Activated CD4-positive, CD25-positive, alpha-beta regulatory T cell treated with anti-CD3 and anti-CD28 coated beads, Interleukin-2, amount 50 U/mL, for 24 hours (primary cell): ENCODE measurements around the gene PLCB1.
"Not testable (repeated sequence)": the region's sequence is repeated elsewhere in the genome, so short reads cannot be mapped to it uniquely, and the experiment has no call there.

ENCODE experiments used
- ATAC-seq, 2 donors: fragments of 150-1000 bp; cut with Tn5 transposase; one replicate each; pipeline ENCODE4 v1.10.0; 2021; ENCODE audit warnings: mild to moderate bottlenecking in 1 of 2, moderate library complexity in 1 of 2

Gene PLCB1

DNA sequence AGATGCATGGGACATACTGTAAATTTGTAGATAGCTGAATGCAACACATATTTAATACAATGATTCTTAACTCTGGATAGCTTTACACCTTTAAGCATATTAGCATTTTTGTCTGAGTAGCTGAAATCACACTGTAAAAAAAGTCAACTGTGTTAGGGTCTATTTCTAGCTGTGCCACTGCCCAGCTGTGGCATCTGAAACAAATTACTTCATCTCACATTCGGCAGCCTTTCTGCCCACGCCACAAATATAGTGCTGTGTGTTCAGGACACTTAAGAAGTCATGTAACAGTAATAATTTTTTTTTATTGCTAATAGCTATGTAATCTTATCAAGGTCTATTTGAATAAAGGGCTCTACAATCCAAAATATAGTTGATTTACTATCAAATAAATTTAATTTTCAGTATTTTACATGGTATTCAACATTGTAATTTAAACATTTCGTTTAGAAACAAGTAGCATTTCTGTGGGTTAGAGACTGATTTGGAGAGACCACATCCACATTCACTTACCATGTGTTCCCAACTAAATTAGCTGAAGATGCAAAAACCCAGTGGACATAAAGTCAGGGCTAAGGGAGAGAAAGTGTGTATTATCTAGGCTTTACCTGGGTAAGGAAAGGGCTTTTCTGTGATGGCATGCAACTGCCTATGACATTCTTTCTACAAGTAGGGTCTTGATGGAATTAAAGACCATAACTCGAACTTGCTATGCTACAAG is 276.7 kb downstream of the PLCB1 start:
- ATAC-seq, result no peak

DNA sequence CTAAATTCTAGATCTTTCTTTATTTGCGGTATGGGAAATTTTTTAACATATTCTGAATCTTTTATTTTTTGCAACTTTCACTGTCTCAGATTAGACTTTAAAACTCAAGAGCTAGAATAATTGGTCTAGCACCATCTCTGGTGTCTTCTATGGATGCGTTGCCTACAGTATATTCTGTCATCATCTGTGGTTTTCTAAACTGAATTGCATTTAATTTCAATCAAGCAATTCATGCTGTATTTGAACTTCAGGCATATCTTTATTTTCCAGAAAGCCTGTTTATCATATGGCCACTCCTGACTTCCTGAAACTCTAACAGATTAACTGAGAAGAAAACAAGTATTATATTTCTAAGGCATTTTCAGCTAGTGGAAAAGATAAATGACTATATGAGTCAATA is 281.6 kb downstream of the PLCB1 start:
- no peak for ATAC-seq

DNA sequence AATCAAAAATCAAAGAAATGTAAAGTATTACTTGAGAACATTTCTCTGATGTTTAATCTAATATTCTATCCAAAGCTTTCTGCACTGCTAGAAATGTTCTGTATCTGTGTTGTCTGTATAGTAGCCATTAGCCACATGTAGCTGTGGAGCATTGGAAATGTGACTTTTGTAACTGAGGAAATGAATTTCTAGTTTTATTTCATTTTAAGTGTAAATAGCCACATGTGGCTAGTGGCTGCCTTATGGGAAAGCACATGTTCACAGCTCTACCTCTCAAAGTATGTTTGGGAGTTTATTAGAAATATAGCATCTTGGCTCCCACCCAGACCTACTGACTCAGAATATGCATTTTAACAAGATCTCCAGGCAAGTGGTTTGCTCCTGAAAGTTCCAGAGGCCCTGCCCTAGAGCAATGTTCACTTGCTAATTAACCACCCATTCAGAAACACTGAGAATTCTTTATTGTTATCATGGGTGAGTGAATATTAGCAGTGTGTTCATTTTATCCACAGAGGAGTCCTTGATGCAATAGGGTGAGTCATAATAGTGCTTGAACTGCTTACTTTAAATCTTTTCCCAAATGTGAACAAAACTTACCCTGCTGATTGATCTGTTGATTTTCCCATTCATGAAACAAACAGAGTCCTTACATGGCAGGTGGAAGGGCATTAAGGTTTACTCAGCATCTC is 282.7 kb downstream of the PLCB1 start:
- no peak for ATAC-seq

DNA sequence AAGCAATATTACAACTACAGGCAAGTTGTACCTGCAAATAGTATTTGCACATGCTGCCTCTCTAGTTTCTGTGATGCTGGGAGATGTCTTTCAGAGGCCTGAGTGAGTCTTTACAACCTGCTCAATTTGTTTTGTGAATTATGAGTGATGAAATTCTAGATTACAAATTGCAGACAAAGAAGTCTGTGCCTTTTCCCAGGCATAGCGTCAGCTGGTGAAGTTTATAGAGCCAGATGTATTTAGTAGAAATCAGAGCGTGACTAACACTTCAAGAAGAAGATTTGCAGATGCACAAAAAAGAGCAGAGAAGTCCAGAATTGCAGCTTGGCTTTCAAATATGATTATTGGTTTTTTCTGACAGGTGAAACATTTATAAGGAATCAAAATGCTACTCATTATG is 289.9 kb downstream of the PLCB1 start:
- no peak for ATAC-seq

DNA sequence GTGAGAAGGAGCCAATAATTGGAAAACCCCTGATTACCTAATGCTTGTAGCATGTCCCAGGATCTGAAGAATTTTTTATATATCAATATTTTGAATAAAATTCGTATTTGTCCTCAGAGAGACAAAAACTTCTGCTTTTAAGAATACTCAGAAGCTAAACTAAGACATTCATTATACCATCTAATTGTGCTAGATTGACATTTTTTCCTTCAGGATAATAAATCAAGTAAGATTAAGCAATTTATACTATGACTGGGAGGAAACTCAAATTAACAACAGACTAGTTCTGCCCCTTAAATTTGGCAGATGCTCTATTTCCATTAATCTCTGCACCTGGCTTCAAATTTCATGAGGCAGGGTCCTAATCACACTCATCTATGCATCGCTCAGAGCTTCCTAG is 291.4 kb downstream of the PLCB1 start:
- no peak for ATAC-seq

DNA sequence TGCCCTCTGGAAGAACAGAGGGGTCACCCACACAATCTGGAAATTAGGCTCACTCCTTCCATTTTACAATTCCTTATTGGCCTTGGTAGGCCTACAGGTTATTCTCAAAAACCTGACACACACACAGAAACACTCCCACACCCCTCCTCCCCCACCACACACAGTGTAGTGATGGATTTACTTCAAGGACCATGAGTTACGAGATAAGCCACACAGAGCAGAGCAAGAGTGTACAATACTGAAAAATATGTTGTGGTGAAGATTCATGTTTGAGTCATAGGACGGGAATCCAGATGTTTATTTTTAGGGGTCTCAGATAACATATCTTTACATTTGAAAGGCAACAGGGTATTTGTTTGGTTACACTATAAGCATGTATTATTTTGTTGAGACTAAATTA is 291.9 kb downstream of the PLCB1 start:
- ATAC-seq, result no peak

DNA sequence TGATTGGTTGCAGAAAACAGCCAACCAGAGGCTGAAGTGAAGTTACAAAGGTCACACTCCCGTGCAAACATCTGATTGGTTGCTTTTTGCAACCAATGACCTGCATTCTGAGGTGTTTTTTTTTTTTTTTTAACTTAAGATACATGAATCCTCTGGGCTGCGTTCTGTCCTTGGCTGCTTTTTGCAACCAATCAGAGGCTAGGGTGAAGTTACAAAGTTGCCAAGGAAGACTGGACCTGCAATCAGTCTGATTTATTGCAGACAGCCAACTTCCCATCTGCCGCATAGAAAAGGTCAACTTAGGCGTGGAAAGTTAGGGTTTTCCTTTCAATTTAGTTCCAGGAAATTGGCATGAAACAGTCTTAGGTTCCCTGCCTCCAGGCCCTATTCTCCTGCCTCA is 292.9 kb downstream of the PLCB1 start:
- ATAC-seq, result no peak

DNA sequence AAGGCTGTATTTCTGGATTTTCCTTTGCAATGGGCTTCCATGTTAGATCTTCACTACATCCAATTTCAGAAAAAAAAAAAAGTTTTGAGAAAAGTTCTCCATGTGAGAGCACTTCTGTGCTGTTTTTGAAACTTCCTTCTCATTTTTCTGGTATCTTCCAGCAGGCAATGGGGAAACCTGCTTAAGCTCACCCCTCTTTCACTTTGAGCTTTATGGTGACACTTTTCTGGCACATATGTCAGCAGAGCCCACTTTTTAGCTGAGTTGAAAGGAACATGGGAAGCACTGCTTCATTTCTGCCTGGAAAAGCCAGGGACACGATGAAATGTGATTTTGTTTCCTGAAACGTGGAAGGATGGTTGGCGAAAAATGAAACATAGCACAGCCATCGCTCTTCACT is 293.7 kb downstream of the PLCB1 start:
- ATAC-seq, result no peak

DNA sequence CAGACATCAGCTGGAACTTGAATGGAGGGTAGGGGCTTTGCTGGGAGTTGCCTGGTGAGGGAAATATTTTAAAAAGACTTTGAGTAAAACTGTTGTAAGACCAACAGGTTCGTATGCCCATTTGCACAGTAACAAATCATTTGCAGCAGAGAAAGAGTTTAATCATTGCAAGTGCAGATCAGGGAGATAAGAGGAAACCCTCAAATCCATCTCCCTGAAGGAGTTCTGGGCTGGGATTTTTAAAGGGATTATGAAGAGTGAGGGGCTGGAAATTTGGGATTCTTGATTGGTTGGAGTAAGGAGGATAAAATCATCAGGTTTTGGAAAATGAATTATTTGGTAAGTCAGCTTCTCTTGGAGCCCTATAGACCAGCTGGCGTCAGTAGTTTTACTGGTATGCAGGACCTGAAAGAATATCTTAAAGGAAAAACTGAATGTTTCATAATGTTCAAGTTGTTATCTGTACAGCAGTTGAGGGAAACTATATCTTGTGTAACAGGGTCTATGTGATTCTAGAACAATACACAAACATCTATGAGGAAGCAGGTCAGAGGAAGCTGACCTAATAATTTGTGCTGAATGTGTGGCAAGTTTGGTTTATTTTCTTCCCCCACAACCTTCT is 295.5 kb downstream of the PLCB1 start:
- no peak for ATAC-seq

DNA sequence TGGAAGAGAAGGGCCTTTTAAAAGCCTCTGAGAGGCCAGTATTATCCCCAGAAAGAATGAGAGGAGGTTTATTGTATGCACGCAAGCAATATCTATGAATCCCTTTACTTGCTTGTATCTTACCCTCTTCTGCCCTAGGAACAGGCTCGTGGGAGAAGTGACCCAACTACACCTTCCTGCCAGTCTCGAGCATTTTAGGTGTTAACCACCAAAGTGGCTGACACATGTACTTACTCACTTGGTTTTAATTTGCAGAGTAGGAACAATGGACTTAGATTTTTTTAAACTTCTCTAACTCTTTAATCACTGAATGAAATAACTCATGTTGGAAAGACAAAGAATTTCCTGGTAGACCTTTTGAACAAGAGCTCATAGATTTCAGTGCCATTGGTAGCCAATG is 296.9 kb downstream of the PLCB1 start:
- ATAC-seq, result no peak

DNA sequence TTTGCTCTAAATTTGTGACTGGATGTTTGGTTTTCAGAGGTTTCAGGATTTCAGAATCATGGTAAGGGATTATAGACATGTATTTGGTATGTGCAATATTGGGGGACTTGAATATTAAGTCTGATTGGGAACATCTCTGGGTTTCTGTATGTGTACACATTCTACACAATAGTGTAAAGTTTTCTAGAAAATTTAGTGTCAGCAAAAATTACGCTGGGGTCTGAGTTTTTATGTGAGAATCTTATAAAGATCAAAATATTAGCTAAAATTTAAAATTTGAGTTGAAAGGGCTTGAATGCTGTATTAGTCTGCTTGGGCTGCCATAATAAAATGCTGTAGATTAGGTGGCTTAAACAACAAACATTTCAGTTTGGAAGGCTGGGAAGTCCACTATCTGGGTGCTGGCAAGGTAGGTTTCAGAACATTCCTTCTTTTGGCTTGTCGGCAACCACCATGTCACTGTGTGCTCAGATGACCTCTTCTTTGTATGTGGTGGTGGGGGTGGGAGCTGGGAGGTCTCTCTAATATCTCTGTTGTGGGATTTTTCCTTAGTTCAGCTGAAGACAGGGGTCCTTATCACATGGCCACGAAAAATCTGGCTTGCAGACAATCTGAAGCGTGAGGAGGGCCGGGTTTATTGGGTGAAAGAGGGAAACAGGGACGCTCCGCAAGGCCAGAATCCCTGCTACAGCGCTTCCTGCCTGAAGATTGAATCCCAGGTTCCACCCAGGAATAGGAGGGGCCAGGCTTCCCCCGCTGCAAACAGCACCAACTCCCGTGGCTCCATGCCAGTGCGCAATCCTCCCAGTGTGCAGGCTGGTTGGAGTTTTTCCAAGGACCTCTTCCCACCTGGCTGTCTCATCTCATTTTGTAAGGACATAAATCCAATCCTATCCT is 299.7 kb downstream of the PLCB1 start:
- no peak for ATAC-seq

DNA sequence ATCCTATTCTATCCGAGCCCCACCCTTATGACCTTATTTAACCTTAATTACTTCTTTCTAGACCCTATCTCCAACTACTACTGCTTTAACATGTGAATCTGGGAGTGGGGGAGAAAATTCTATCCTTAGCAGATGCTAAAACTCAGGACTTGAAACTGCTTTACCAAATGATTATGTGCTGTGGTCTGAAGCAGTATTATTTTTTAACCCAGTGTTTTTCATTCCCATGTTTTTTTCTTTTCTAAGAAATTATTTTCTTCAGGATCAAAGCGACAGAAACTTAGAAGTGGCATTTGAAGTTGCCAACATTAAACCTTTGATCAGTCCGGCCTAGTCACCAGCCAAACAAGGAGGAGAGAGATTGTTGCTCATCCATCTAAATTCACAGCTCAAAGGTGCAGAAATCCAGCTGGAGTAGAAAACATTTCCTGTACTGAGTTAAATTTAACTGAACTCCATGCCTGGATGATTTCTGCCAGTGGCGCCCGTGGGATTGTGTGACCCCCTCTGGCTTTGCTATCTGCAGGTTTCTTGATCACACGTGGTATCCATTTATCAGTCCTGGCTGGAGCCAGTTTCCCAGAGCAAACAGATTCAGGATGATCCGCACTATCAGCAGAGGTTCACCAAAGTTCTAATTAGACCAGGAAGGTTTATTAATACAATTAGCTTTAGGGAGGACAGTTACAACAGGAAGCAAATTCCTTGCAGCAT is 300.5 kb downstream of the PLCB1 start:
- no peak for ATAC-seq

DNA sequence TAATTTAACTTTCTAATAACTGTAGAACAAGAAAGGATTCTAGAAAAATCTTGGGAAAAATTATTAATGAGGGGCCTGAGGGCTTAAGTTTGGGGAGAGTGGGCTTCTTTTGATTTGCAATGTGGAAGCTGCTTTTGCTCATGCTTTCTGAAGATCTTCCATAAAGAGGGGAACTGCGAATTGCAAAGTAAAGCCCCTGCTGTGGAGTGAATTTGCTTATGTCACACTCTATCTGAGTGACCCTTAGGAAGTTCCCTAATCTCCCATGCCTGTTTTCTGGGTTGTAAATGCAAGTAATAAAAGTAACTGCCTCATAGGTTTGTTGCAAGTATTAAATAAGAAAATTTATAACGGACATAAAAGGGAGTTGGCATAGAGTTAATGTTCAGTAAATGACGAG is 301.2 kb downstream of the PLCB1 start:
- ATAC-seq, result no peak

DNA sequence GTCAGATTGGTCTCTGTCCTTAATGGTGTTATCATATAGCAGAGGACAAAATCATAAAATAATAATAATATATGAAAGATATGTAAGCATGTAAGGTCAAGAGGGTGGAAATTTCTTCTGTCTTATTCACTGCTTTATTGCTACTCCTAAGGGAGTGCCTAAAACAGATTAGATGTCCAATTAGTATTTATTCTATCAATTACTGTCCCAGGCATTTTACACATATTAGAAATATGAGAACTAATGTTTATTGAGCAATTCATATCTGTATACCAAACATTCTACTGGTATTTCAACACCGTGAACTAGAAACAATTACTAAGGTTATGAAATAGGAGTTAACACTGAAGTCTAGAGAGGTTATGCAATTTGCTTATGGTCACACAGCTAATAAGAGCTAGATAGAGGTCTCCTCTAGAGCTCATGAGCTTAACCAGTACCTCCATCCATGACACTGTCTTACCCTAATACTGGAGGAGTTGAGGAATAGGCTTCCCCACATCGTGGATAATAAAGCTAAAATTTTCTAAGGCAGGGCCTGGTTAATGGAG is 302.3 kb downstream of the PLCB1 start:
- no peak for ATAC-seq

DNA sequence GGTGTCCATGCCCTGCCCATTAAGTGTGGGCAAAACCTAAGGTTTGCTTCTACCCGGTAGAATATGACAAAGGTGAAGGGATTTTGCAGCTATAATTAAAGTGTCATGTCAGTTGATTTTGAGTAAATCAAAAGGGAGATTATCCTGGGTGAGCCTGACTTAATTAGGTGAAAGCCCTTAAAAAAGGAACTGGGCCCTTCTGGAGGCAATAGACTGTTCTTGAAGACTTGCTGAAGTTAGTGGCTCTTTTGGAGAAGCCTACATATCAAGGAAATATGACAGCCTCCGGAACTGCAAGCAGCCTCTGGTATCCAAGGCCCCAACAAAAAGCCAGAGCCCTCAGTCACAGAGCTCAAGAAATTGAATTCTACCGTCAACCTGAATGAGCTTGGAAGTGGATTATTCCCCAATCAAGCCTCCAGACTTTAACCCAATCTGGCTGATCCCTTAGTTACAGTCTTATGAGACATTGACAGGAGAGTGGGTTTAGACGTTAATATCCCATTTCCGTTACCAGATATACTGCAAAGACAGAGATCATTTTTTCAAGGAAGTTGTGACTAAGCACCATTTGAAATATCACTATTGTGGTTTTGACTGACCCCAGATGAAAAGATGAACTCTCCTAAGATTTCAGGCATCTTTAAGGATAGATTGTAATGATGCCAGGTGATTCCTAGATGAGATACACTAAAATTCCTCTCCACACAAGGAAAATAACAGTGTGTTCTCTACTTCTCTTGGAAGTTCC is 303.4 kb downstream of the PLCB1 start:
- no peak for ATAC-seq

DNA sequence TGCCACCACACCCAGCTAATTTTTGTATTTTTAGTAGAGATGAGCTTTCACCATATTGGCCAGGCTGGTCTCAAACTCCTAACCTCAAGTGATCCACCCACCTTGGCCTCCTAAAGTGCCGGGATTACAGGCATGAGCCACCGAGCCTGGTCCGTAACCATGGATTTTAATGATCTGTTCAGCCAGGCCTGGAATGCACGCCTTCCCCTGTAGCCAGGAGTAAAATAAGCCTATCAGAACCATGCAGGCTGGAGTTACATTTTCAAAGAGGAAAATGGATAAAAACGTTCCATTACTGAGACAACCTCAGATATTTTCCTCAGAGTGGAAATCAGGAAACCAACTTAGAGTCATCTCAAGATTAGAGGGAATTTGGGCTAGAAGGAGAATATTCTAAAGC is 304.9 kb downstream of the PLCB1 start:
- not testable (repeated sequence) for ATAC-seq

DNA sequence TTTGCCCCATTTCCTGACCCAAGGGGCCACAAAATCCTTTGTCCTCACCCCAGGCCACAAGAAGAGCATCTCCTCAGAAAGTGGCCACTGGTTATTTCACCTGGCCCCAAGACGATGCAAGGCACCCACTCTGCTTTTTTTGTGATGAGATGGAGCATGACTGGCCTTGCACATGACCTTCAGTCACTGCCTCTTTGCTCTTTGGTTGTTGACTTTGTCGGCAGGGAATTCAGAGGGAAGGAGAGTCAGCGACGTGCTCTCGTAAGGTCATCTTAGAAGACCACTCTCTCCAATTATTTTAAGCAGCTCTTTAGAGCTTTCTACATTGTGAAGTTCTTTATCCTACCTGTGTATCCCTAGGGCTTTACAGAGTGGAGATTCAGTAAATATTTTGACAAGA is 306.7 kb downstream of the PLCB1 start:
- no peak for ATAC-seq

DNA sequence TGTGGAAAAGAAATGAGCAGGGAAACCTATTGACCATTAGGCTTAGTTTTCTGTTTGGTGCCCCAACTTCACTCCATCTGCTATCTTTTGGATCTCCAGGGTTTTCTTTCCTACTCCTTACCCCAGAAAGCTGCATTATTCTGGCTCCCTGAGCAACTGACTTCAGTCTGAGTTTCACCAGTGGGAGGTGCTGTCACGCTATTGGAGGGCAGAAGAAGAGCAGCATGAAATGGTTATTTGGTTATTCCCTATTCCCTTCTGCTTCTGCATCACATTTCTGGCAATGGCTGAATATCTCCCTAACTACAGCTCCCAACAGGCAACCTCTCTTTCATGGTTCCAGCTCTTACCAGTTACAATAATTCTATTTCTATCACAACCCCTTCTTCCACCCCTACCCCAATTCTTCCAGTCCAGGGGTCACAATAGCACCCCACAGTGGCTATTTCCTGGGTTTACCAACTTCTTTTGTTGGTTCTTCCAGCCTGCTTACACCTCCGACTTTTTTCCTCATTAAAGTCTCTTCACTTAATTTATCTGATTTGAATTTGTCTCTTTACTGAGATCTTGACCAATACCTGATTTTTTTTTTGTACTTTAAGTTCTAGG is 311.5 kb downstream of the PLCB1 start:
- no peak for ATAC-seq

DNA sequence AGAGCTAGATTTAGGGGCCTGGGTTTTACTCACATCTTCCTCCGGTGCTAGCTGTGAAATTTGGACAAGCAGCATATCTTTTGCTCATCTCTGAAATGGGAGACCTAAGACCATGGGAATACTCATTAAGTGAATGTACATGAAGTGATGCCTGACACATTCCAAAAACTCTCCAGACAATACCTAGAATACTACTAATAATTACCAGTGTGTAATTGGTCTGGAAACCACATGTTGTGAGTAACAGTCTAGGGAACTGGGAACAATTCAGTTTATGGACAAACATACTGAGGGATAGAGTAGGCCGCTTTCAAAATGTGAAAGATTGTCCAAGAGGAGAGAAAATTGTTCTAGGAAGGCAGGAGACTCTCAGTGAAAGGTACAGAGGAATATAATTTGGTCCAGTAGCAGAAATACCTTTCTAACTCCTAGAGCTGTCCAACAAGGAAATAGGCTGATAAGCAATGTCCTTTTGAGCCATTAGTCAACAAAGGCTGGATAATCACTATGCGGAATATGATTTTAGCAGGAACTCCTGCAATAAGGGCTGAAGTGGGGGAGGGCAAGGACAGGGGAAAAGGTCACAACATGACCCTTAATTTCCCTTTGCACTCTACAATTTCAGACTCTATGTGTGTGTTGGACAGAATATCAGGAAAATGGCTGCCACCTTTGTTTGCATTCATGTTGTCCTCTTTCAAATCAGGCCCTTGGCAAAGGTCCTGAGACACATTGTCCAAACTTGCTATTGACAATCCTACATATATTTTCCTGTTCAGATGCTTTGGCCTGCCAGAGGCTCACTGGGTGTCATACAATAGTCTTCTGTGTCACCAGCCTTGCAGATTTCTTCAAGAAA is 315.4 kb downstream of the PLCB1 start:
- ATAC-seq, result no peak

DNA sequence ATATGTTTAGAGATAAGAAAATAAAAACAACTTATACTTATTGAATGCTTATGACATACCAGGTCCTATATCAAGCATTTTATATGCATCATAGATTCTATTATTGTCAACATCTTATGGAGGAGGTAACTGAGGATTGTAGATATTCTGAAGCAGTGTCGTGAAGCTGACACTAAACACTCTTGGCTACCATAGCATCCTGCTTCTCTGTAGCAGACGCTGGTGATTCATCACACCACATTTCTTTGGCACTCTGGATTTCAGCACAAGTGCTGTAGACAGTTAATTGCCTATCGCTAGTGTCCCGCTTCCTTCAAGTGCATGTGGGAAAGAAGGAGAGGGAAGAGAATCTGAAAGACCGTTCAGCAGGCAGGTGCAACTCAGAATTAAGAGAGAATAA is 317.1 kb downstream of the PLCB1 start:
- ATAC-seq, result no peak
